Right lobe of liver (tissue), 6 donors: ENCODE measurements around the gene TMEM203. TPM values are rescaled to one million over a fixed set of nuclear protein-coding genes. Genes with fewer than 3 reads are reported as not detected.
A peak's percentile ranks its signal among the peaks of the same experiment; 100 is the strongest.

Source experiments
- ATAC-seq, 4 donors: fragments of 200-7000 bp; cut with Tn5 transposase; one replicate each; pipeline ENCODE4 v1.9.1; 2020; ENCODE audit warnings: mild to moderate bottlenecking in 4 of 4, moderate library complexity in 4 of 4
- DNase-seq, 3 donors: peaks; one replicate each; pipeline ENCODE4 v3.0.0-alpha.2; 2020
- H3K27ac ChIP-seq, 3 donors: fragments of 200-600 bp; one replicate each; pipeline ENCODE4 v1.8.0; 2022
- H3K27me3 ChIP-seq, 2 donors: fragments of 200-600 bp; one replicate each; pipeline ENCODE4 v1.8.0; 2022
- H3K36me3 ChIP-seq, 4 donors: fragments of 200-600 bp; sonication (generic) in 1 of 4; one replicate each; pipeline versions ENCODE4 v1.5.1 to v1.8.0; 2017 to 2022; ENCODE audit warnings: control low read depth in 1 of 4
- H3K4me1 ChIP-seq, 4 donors: fragments of 200-600 bp; sonication (generic) in 1 of 4; one replicate each; pipeline versions ENCODE4 v1.5.1 to v1.8.0; 2017 to 2022; ENCODE audit warnings: control low read depth in 1 of 4
- H3K4me3 ChIP-seq, 3 donors: fragments of 200-600 bp; one replicate each; pipeline ENCODE4 v1.8.0; 2022
- H3K9me3 ChIP-seq, 4 donors: fragments of 200-600 bp; sonication (generic) in 1 of 4; one replicate each; pipeline versions ENCODE4 v1.5.1 to v1.8.0; 2017 to 2022; ENCODE audit warnings: control low read depth in 1 of 4
- CTCF ChIP-seq, 4 donors: fragments of 200-600 bp in 3 of 4; fragments of 450-650 bp in 1 of 4; IDR thresholded peaks; one replicate each; pipeline versions ENCODE4 v1.5.1 to v1.8.0; 2016 to 2022; ENCODE audit warnings: antibody characterized with exemption in 4 of 4, mild to moderate bottlenecking in 2 of 4
- POLR2A ChIP-seq: fragments of 450-650 bp; IDR thresholded peaks from one replicate; pipeline ENCODE4 v1.6.1; 2017; ENCODE audit warnings: antibody characterized with exemption, mild to moderate bottlenecking
- WGBS: methylation state at CpG from one replicate; pipeline ENCODE4 v1.1.6; 2018; ENCODE audit warnings: low coverage, low lambda C conversion rate; ENCODE audit not compliant: insufficient coverage; ENCODE audit errors: missing lambda C conversion rate; 5-methylcytosine and 5-hydroxymethylcytosine counted together
- intact Hi-C, 2 donors: fragments of 100-400 bp; cut with DNase I; formaldehyde crosslinking; loops; one replicate each; pipeline versions ENCODE4 v1.11.2 to v1.14.1; 2022
- total RNA-seq, 6 experiments: library from RNA; depleted of rRNA in 2 of 6; stranded (reverse); fragments of >200 nt in 2 of 6; fragmentation: NEBNext Ultra II Directional in 3 of 6; extraction: Animal tissue kit (Norgen Biotek cat#: 25700) in 3 of 6; gene quantifications; one replicate each; pipeline versions ENCODE4 v1.1.0 to v1.2.4, GENCODE V29; 2016 to 2023
- donor health status: DM: no; HTN: yes; CAD: no.
- donor health status: DM: no; HTN: no; CAD: no.
- donor health status: DM: no; HTN: no; CAD: no.
- donor health status: DM: no; HTN: yes; CAD: no.
- donor health status: DM: no; HTN: yes; CAD: no.

Gene TMEM203
- total RNA-seq, 6 experiments from 2014 or later = 17.7 to 28.0 (median 23.9) TPM

GRCh38 chr9:137247916-137248175 lies 42.4 kb upstream of the TMEM203 start:
- ATAC-seq (no peak), DNase-seq (no peak)
- intact Hi-C loops = no loop called here
- Histone ChIP-seq H3K36me3 (peaks cover 0 to 8% (median 2%) of the 10 kb centered on the region in 4 donors), H3K4me1 (peaks cover 0 to 2% (median under 1%) of the 10 kb centered on the region in 4 donors), H3K27ac (no peak overlapping the region), H3K9me3 (no peaks in the 10 kb centered on the region), H3K4me3 (no peak overlapping the region), H3K27me3 (no peaks in the 10 kb centered on the region)
- TF ChIP-seq CTCF (IDR thresholded peaks at IDR 0.05) (no peak), POLR2A (no peak)
- WGBS = 81% methylated on average over 4 of the region's 6 CpGs

- 42% methylated on average over 8 of the region's 20 CpGs for whole genome bisulfite sequencing
- Histone ChIP-seq H3K27me3 (no peaks in the 10 kb centered on the region), H3K27ac (no peak overlapping the region), H3K9me3 (no peaks in the 10 kb centered on the region), H3K36me3 (peaks cover 0 to 11% (median 6%) of the 10 kb centered on the region in 4 donors), H3K4me3 (no peak overlapping the region), H3K4me1 (peaks cover 0 to 8% (median 6%) of the 10 kb centered on the region in 4 donors)
- intact Hi-C loops = no loop called here
- DNase-seq (no peak), ATAC-seq (peak in 1 of 4 donors; percentile 36)
- no peak for TF ChIP-seq POLR2A
- TF ChIP-seq CTCF (IDR thresholded peaks at IDR 0.05) = no peak
These were observed 41.9 kb upstream of the TMEM203 start for GRCh38 chr9:137247135-137247915.

- Histone ChIP-seq H3K4me1 (peaks cover 0 to 12% (median 8%) of the 10 kb centered on the region in 4 donors), H3K27ac (no peak overlapping the region), H3K9me3 (no peaks in the 10 kb centered on the region), H3K27me3 (no peaks in the 10 kb centered on the region), H3K36me3 (peaks cover 0 to 13% (median 8%) of the 10 kb centered on the region in 4 donors), H3K4me3 (no peak overlapping the region)
- WGBS = 89% methylated on average over 5 of the region's 25 CpGs
- intact Hi-C loops = no loop called here
- TF ChIP-seq CTCF (IDR thresholded peaks at IDR 0.05) (no peak), POLR2A (no peak)
- ATAC-seq (no peak), DNase-seq (no peak)
These were observed 40.3 kb upstream of the TMEM203 start for GRCh38 chr9:137245450-137246421.

GRCh38 chr9:137244486-137245449 lies 39.3 kb upstream of the TMEM203 start:
- intact Hi-C loops = no loop called here
- DNase-seq = no peak
- Histone ChIP-seq H3K4me1 (peaks cover 0 to 16% (median 8%) of the 10 kb centered on the region in 4 donors), H3K36me3 (peaks cover 0 to 13% (median 8%) of the 10 kb centered on the region in 4 donors), H3K27ac (no peak overlapping the region), H3K27me3 (no peaks in the 10 kb centered on the region), H3K9me3 (no peaks in the 10 kb centered on the region), H3K4me3 (no peak overlapping the region)
- 80% methylated on average over 6 of the region's 36 CpGs for WGBS
- TF ChIP-seq CTCF (IDR thresholded peaks at IDR 0.05) (no peak), POLR2A (no peak)
- no peak for ATAC-seq
